GM19324 (cell line): ENCODE results near the gene LPAR1.

ENCODE experiments used
- ATAC-seq: cut with Tn5 transposase; IDR thresholded peaks from one replicate; pipeline ENCODE4 v1.9.1; 2021; ENCODE audit warnings: mild to moderate bottlenecking, moderate library complexity; ENCODE audit not compliant: unreplicated experiment, low FRiP score

Gene LPAR1

GRCh38 chr9:111003182-111003581 lies 35.1 kb downstream of the LPAR1 start:
- no peak for ATAC-seq

- no peak for ATAC-seq
Measured at GRCh38 chr9:111001526-111001925, 36.7 kb downstream of the LPAR1 start.

GRCh38 chr9:111000202-111000601 lies 38.1 kb downstream of the LPAR1 start:
- no peak for ATAC-seq

GRCh38 chr9:110999379-110999778 lies 38.9 kb downstream of the LPAR1 start:
- no peak for ATAC-seq

- ATAC-seq: no peak
Measured at GRCh38 chr9:110997847-110998246, 40.4 kb downstream of the LPAR1 start.

- no peak for ATAC-seq
Measured at GRCh38 chr9:110996436-110997220, 41.6 kb downstream of the LPAR1 start.

- no peak for ATAC-seq
Measured at GRCh38 chr9:110995420-110996340, 42.6 kb downstream of the LPAR1 start.

GRCh38 chr9:110994771-110995241 lies 43.5 kb downstream of the LPAR1 start:
- ATAC-seq: no peak

GRCh38 chr9:110990481-110990880 lies 47.8 kb downstream of the LPAR1 start:
- no peak for ATAC-seq

- no peak for ATAC-seq
Measured at GRCh38 chr9:110986529-110986928, 51.7 kb downstream of the LPAR1 start.

GRCh38 chr9:110984890-110985437 lies 53.3 kb downstream of the LPAR1 start:
- ATAC-seq: no peak

GRCh38 chr9:110980261-110980660 lies 58.0 kb downstream of the LPAR1 start:
- ATAC-seq: no peak

- ATAC-seq: no peak
Measured at GRCh38 chr9:110979636-110980035, 58.6 kb downstream of the LPAR1 start.

GRCh38 chr9:110978516-110978915 lies 59.8 kb downstream of the LPAR1 start:
- no peak for ATAC-seq

GRCh38 chr9:110977259-110977709 lies 61.0 kb downstream of the LPAR1 start:
- no peak for ATAC-seq

GRCh38 chr9:110975969-110976368 lies 62.3 kb downstream of the LPAR1 start:
- no peak for ATAC-seq

GRCh38 chr9:110975278-110975677 lies 63.0 kb downstream of the LPAR1 start:
- no peak for ATAC-seq

GRCh38 chr9:110971705-110972104 lies 66.6 kb downstream of the LPAR1 start:
- no peak for ATAC-seq

GRCh38 chr9:110971234-110971633 lies 67.0 kb downstream of the LPAR1 start:
- no peak for ATAC-seq

GRCh38 chr9:110969971-110970386 lies 68.3 kb downstream of the LPAR1 start:
- no peak for ATAC-seq

- ATAC-seq: no peak
Measured at GRCh38 chr9:110968096-110968495, 70.2 kb downstream of the LPAR1 start.
